ENCODE results near the gene CERS6.

Gene CERS6

GRCh38 chr2:168568476-168569267 lies 112.6 kb downstream of the CERS6 start:
- DNase-seq: no peak

DNA sequence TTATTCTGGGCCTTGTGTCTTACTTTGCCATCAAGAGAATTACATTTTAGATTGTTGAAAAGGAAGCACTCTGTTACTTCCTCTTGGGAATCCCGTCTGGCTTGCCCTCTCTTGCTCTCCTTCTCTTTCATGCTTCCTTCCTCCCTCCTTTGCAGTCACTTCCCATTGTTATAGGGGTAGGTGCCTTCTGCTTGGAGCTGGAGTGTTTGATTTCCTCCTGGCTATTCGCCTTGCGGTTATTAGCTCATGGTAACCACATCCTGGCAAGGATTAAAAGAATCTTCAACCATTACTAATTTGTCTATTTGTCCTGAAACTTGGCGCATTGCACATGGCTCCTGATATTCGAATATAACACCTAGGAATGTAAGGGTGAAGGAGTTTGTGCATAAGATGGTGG lies 115.0 kb downstream of the CERS6 start:
- DNase-seq: no peak

- no peak for DNase-seq
Measured at GRCh38 chr2:168573128-168573903, 117.2 kb downstream of the CERS6 start.

DNA sequence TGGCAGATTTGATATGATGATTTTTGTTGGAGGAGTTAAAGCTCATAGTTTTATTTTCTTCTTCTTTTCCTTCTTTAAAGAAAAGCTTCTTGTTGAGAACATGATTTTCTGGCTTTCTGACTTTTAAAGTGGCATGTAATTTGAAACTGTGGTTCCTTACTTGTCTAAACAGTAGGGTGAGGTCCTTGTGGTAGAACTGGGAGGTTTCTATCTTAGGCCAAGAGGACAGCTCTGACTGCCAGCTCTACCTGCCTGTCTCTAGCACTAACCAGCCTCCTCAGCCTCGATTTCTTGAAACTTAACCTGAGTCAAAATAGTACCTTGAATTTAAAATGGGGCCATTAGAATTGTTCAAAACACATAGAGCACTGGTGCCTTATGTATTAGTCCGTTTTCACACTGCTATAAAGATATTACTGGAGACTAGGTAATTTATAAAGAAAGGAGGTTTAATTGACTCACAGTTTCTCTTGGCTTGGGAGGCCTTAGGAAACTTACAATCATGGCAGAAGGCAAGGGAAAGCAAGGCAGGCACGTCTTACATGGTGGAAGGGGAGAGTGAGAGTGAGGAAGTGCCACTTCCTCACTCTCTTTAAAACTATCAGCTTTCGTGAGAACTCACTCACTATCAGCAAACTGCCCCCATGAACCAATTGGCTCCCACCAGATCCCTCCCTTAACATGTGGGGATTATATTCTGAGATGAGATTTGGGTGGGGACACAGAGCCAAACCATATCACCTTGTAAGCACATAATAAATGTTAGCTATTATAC lies 119.0 kb downstream of the CERS6 start:
- no peak for DNase-seq

GRCh38 chr2:168577885-168578284 lies 121.8 kb downstream of the CERS6 start:
- no peak for DNase-seq

DNA sequence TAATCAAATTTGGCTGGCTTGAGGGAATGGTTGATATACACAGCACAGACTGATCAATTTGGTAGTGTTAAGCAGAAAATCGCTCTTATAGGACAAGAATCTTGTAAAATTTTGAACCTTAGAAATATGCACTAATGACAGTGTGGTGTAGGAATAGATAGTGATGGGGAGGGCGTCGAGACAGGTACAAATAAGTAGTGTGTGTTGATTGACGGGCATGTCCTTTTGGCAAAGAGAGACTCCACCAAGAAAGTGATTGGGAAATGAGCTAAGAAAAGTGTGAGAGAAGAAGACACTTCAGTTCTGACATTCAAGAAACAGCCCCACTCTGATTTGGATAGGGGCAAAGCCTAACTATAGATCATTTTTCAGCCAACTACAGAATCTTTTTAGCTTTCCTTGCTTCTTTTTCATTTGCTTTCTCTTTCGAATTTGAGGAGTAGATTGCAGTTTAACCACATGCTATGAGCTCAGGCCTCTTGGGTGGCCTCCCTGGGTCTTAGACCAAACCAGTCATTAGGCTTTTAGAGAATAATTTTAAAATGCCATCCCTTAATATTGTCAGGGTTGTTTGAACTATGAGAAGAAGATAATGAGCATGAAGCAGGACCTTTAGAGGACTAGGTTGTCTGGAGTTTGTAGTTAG lies 127.1 kb downstream of the CERS6 start:
- no peak for DNase-seq

DNA sequence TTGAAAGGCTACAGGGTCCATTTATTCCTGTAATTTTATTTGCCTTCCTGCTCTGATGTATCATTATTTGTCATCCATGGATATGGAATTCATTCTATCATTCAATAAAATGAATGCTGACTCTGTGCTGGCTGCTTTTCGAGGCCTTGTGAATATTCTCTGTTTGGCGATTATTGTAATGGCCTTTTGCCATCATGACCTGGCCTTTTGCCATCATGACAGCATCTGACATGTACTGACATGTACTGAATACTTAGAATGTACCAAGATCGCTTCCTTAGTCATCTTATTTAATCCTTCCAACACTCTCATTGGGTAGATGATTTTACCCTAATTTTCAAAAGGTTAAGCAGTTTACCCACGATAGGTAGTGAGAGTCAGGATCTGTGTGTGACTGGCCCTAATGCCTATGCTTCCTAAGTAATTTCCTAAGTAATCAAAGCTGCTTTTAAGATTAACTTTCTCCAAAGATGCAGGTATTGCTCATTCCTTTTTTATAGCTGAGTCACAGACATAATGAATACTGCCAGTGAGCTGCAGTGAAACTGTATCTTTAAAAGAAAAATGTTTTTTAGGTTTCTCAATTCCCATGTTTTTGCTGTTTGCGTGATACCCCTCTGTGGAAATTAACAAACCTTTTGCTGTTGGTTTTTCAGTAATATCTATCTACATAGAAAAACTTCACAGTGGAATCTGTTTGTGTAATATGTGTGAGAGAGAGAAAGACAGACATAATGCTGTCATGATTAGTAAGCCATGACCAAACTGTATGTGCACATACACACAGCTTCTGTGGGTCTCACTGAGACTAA lies 127.8 kb downstream of the CERS6 start:
- no peak for DNase-seq

- DNase-seq: no peak
Measured at GRCh38 chr2:168584911-168585310, 128.8 kb downstream of the CERS6 start.

DNA sequence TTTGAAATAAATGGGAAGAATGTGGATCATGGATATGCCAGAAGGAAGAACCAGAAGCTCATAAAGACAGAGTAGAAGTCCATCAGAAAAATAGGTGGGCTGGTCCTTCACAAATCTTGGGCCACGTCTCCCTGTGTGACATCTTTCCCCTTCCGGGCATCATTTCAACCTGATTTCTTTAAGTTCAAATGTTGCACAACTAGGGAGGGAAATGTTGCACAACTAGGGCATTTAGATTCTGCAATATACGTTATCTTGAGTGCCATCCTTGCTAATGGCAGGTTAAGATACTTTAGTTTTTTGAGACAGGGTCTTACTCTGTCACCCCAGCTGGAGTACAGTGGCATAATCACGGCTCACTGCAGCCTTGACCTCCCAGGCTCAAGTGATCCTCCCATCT lies 129.6 kb downstream of the CERS6 start:
- no peak for DNase-seq

GRCh38 chr2:168587307-168587706 lies 131.2 kb downstream of the CERS6 start:
- no peak for DNase-seq

GRCh38 chr2:168589236-168590211 lies 133.5 kb downstream of the CERS6 start:
- no peak for DNase-seq

DNA sequence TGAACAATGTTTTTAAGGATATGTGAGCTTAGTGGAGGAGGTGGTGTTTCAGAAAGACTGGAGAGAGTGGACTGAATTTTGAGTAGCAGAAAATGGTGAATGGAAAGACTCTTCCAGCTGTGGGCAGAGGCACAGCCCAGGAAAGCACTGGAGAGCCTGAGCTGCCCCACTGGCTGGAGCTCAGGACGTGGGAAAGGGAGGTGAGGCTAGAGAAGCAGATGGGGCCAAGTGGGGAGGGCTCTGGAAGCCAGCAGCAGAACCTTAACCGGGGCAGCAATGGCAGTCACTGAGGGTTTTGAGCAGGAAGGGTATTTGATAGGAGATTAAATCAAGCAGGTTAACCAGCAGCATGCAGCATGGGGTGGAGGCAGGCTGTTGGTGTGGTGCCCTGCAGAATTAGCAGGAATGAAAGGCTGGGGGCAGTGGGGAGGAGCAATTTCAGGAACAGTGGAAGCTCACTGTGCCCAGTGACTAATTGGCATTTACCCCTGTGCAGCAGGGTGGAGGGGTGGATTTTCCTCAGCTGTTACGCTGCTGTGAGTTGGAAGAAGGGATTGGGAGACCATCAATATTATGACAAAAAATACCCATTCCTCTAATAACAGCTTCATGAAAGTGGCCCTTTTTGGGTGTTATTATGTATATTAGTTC lies 136.2 kb downstream of the CERS6 start:
- no peak for DNase-seq

GRCh38 chr2:168593713-168594112 lies 137.6 kb downstream of the CERS6 start:
- DNase-seq: no peak

DNA sequence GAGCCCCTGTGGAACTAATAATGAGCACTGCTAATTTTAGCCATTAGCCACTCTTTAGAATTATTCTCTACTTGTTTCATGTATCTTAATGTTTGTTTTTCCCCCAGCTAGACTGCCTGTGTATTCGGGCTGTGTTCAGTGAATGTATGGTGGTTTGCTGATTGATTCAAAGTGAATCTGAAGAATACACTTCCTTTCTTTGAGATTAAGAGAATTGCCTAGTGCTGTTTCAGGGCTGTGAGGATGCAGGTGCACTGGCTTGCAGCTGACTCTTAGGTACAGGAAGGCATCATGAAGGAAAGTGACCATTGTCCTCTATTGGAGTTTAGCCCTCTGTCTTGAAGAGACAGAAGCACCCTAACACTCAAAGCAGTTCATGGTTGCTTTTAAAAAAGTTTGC lies 138.7 kb downstream of the CERS6 start:
- DNase-seq: no peak

- no peak for DNase-seq
Measured at GRCh38 chr2:168596881-168597655, 141.0 kb downstream of the CERS6 start.

- no peak for DNase-seq
Measured at GRCh38 chr2:168599738-168600137, 143.7 kb downstream of the CERS6 start.

- DNase-seq: no peak
Measured at GRCh38 chr2:168600949-168601348, 144.9 kb downstream of the CERS6 start.

GRCh38 chr2:168601741-168602140 lies 145.7 kb downstream of the CERS6 start:
- DNase-seq: no peak

DNA sequence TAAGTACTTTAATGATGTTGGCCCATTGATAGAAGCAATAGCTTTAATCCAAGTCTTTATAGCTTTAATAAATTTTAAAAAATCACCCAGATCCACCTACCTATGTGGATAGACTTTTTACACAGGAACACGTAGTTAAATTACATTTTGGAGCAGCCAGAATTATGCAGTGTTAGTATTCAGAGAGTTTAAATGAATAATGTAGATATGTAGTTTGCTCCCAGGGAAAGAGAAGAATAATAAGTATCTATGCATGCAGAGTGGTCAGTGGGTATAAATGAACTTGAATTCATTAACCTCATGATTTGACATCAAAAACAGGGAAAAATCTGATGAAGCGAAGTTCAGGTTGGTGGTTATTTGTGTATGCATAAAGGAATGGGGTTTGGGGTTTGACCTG lies 146.3 kb downstream of the CERS6 start:
- DNase-seq: no peak
